HG02623 (cell line): ENCODE data around the gene IGSF6.
"Not testable (repeated sequence)": the region's sequence is repeated elsewhere in the genome, so short reads cannot be mapped to it uniquely, and the experiment has no call there.

Experiments
- ATAC-seq: cut with Tn5 transposase; IDR thresholded peaks from one replicate; pipeline ENCODE4 v1.9.1; 2021; ENCODE audit warnings: moderate library complexity; ENCODE audit not compliant: unreplicated experiment

The IGSF6 gene

GRCh38 chr16:21652453-21652852, at the start of gene IGSF6:
Gene IGSF6, minus strand, starts transcription at chr16:21652608. Its CDS starts 10 bp downstream, at chr16:21652598.
- no peak for ATAC-seq

GRCh38 chr16:21701271-21701670, 48.9 kb upstream of the IGSF6 start:
- no peak for ATAC-seq

- ATAC-seq, result no peak
Measured at GRCh38 chr16:21698169-21699032, 46.0 kb upstream of the IGSF6 start.

GRCh38 chr16:21697032-21697431, 44.6 kb upstream of the IGSF6 start:
- ATAC-seq, result no peak

- ATAC-seq, result no peak
Measured at GRCh38 chr16:21694609-21695008, 42.2 kb upstream of the IGSF6 start.

GRCh38 chr16:21690967-21691366, 38.6 kb upstream of the IGSF6 start:
- not testable (repeated sequence) for ATAC-seq

GRCh38 chr16:21689107-21689506, 36.7 kb upstream of the IGSF6 start:
- ATAC-seq, result no peak

GRCh38 chr16:21685034-21685455, 32.6 kb upstream of the IGSF6 start:
- ATAC-seq, result no peak

GRCh38 chr16:21684199-21684598, 31.8 kb upstream of the IGSF6 start:
- ATAC-seq, result no peak

GRCh38 chr16:21683184-21683583, 30.8 kb upstream of the IGSF6 start:
- ATAC-seq, result no peak

GRCh38 chr16:21680714-21681113, 28.3 kb upstream of the IGSF6 start:
- ATAC-seq, result not testable (repeated sequence)

- ATAC-seq, result not testable (repeated sequence)
Measured at GRCh38 chr16:21674456-21674855, 22.0 kb upstream of the IGSF6 start.

GRCh38 chr16:21673469-21673868, 21.1 kb upstream of the IGSF6 start:
- ATAC-seq, result no peak

- no peak for ATAC-seq
Measured at GRCh38 chr16:21667575-21667974, 15.2 kb upstream of the IGSF6 start.

GRCh38 chr16:21666772-21667171, 14.4 kb upstream of the IGSF6 start:
- no peak for ATAC-seq

GRCh38 chr16:21664801-21665492, 12.5 kb upstream of the IGSF6 start:
- ATAC-seq, result no peak

GRCh38 chr16:21663889-21664647, 11.7 kb upstream of the IGSF6 start, which contains the start of gene OTOA:
Gene OTOA, plus strand, starts transcription at chr16:21663968. Its CDS starts 14,547 bp downstream, at chr16:21678515.
- ATAC-seq, result no peak

- ATAC-seq, result no peak
Measured at GRCh38 chr16:21659124-21659523, 6.7 kb upstream of the IGSF6 start.

GRCh38 chr16:21656795-21657768, 4.7 kb upstream of the IGSF6 start:
- no peak for ATAC-seq

- ATAC-seq, result no peak
Measured at GRCh38 chr16:21654881-21655280, 2.5 kb upstream of the IGSF6 start.
